Measurements from ENCODE around the gene SLC35F3. TPM values are rescaled to one million over a fixed set of nuclear protein-coding genes. Genes with fewer than 3 reads are reported as not detected.
"Not testable (repeated sequence)": the region's sequence is repeated elsewhere in the genome, so short reads cannot be mapped to it uniquely, and the experiment has no call there.

The SLC35F3 gene
- total RNA-seq, 1 donor: not detected

- Histone ChIP-seq H3K9me3 (ENCODE audit: low read depth, low read length) (no peaks in the 10 kb centered on the region), H2AFZ (ENCODE audit: low read length) (no peak overlapping the region), H3K4me1 (ENCODE audit: insufficient read depth, low read length) (no peaks in the 10 kb centered on the region), H3K4me2 (ENCODE audit: insufficient read depth, low read length) (no peak overlapping the region), H3K36me3 (ENCODE audit: insufficient read depth, low read length) (no peaks in the 10 kb centered on the region), H4K20me1 (ENCODE audit: insufficient read depth, low read length) (no peaks in the 10 kb centered on the region), H3K4me3 (ENCODE audit: insufficient read depth, low read length) (no peak overlapping the region), H3K27ac (ENCODE audit: low read depth, low read length) (no peak overlapping the region), H3K79me2 (ENCODE audit: insufficient read depth, low read length) (no peaks in the 10 kb centered on the region), H3K27me3 (ENCODE audit: insufficient read depth, low read length) (no peaks in the 10 kb centered on the region)
- no peak for DNase-seq (ENCODE audit: insufficient read length, low spot score, missing footprints)
- TF ChIP-seq CTCF (IDR thresholded peaks at IDR 0.05; ENCODE audit: extremely low read depth, low read depth, low read length): no peak
Measured at GRCh38 chr1:233884461-233885151, 19.9 kb upstream of the SLC35F3 start.

GRCh38 chr1:233885196-233885920, 19.1 kb upstream of the SLC35F3 start:
- Histone ChIP-seq H3K36me3 (ENCODE audit: insufficient read depth, low read length) (no peaks in the 10 kb centered on the region), H2AFZ (ENCODE audit: low read length) (no peak overlapping the region), H4K20me1 (ENCODE audit: insufficient read depth, low read length) (no peaks in the 10 kb centered on the region), H3K9me3 (ENCODE audit: low read depth, low read length) (no peaks in the 10 kb centered on the region), H3K4me2 (ENCODE audit: insufficient read depth, low read length) (no peak overlapping the region), H3K79me2 (ENCODE audit: insufficient read depth, low read length) (no peaks in the 10 kb centered on the region), H3K4me1 (ENCODE audit: insufficient read depth, low read length) (no peaks in the 10 kb centered on the region), H3K4me3 (ENCODE audit: insufficient read depth, low read length) (no peak overlapping the region), H3K27ac (ENCODE audit: low read depth, low read length) (no peak overlapping the region), H3K27me3 (ENCODE audit: insufficient read depth, low read length) (no peaks in the 10 kb centered on the region)
- no peak for DNase-seq (ENCODE audit: insufficient read length, low spot score, missing footprints)
- no peak for TF ChIP-seq CTCF (IDR thresholded peaks at IDR 0.05; ENCODE audit: extremely low read depth, low read depth, low read length)

GRCh38 chr1:233891151-233891550, 13.3 kb upstream of the SLC35F3 start:
- not testable (repeated sequence) for H2AFZ ChIP-seq (ENCODE audit: low read length); H3K4me1 ChIP-seq (ENCODE audit: insufficient read depth, low read length); H3K9me3 ChIP-seq (ENCODE audit: low read depth, low read length); H3K4me2 ChIP-seq (ENCODE audit: insufficient read depth, low read length); H3K27ac ChIP-seq (ENCODE audit: low read depth, low read length); H3K36me3 ChIP-seq (ENCODE audit: insufficient read depth, low read length); DNase-seq (ENCODE audit: insufficient read length, low spot score, missing footprints); H3K79me2 ChIP-seq (ENCODE audit: insufficient read depth, low read length); H3K4me3 ChIP-seq (ENCODE audit: insufficient read depth, low read length); H3K27me3 ChIP-seq (ENCODE audit: insufficient read depth, low read length); H4K20me1 ChIP-seq (ENCODE audit: insufficient read depth, low read length)

- Histone ChIP-seq H3K27ac (ENCODE audit: low read depth, low read length) (no peak overlapping the region), H4K20me1 (ENCODE audit: insufficient read depth, low read length) (no peaks in the 10 kb centered on the region), H3K79me2 (ENCODE audit: insufficient read depth, low read length) (no peaks in the 10 kb centered on the region), H3K27me3 (ENCODE audit: insufficient read depth, low read length) (no peaks in the 10 kb centered on the region), H3K36me3 (ENCODE audit: insufficient read depth, low read length) (no peaks in the 10 kb centered on the region), H3K9me3 (ENCODE audit: low read depth, low read length) (no peaks in the 10 kb centered on the region), H3K4me3 (ENCODE audit: insufficient read depth, low read length) (no peak overlapping the region), H3K4me1 (ENCODE audit: insufficient read depth, low read length) (no peaks in the 10 kb centered on the region), H3K4me2 (ENCODE audit: insufficient read depth, low read length) (no peak overlapping the region), H2AFZ (ENCODE audit: low read length) (no peak overlapping the region)
- no peak for TF ChIP-seq CTCF (IDR thresholded peaks at IDR 0.05; ENCODE audit: extremely low read depth, low read depth, low read length)
- DNase-seq (ENCODE audit: insufficient read length, low spot score, missing footprints): peak; percentile 39
Measured at GRCh38 chr1:233897325-233898162, 6.9 kb upstream of the SLC35F3 start.
